Measurements from ENCODE around the gene ATXN3.

ATXN3 gene

DNA sequence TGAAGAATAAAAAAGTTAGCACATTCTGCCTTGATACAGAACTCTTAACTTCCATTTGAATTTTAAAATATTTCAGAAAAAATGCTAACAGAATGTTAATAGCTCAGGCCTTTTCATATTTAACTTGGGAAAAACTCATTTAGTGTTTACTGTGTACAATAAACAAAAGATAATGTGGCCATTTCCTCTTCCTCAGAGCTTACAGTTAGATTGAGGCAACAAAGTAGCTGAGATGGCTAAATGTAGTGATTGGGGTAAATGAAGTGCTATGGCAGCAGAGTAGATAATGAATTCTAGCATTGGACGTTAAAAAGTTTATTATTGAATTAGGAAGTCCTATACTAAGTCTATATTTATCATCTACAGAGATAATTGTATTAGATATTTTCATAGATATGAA is 28.1 kb upstream of the ATXN3 start:
- no peaks in the 10 kb centered on the region for H3K4me1 ChIP-seq (ENCODE audit: insufficient read depth, insufficient read length)
- no peak overlapping the region for H3K9ac ChIP-seq (ENCODE audit: insufficient read length, low read depth)
- DNase-seq (ENCODE audit: low read depth, low spot score), result no peak
- TF ChIP-seq SUZ12 (IDR thresholded peaks at IDR 0.05; ENCODE audit: extremely low read depth, insufficient read depth, insufficient read length), result no peak
- no peak for TF ChIP-seq YY1 (IDR thresholded peaks at IDR 0.05; ENCODE audit: insufficient read depth, insufficient read length)
- TF ChIP-seq ZNF274 (IDR thresholded peaks at IDR 0.05; ENCODE audit: low read depth, low read length), result no peak
- H3K36me3 ChIP-seq (ENCODE audit: insufficient read depth, insufficient read length, low read length), result peaks cover 82% of the 10 kb centered on the region
- no peaks in the 10 kb centered on the region for H3K9me3 ChIP-seq (ENCODE audit: insufficient read depth, low read length)
- H3K4me3 ChIP-seq (ENCODE audit: insufficient read length, low read depth), result no peak overlapping the region
- H3K27me3 ChIP-seq (ENCODE audit: insufficient read depth, insufficient read length), result no peaks in the 10 kb centered on the region

DNA sequence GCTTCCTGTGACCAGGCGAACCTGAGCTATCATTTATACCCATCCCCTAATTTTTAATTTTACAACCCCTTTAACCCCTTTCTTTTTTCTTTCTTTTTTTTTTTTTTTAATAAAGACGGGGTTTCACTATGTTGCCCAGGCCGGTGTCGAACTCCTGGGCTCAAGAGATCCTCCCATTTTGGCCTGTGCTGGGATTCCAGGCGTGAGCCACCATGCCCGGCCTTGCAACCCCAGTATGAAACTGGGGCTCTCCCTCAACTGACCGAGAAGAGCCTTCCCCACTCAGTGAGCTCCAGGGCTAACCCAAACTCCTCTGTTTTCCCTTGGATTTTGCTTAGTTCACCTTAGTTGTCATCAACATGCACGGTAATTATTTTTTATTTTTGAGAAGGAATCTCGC is 16.4 kb upstream of the ATXN3 start:
- DNase-seq (ENCODE audit: low read depth, low spot score), result no peak
- peaks cover 73% of the 10 kb centered on the region for H3K36me3 ChIP-seq (ENCODE audit: insufficient read depth, insufficient read length, low read length)
- TF ChIP-seq ZNF274 (IDR thresholded peaks at IDR 0.05; ENCODE audit: low read depth, low read length) (no peak), SUZ12 (IDR thresholded peaks at IDR 0.05; ENCODE audit: extremely low read depth, insufficient read depth, insufficient read length) (no peak), YY1 (IDR thresholded peaks at IDR 0.05; ENCODE audit: insufficient read depth, insufficient read length) (no peak)

DNA sequence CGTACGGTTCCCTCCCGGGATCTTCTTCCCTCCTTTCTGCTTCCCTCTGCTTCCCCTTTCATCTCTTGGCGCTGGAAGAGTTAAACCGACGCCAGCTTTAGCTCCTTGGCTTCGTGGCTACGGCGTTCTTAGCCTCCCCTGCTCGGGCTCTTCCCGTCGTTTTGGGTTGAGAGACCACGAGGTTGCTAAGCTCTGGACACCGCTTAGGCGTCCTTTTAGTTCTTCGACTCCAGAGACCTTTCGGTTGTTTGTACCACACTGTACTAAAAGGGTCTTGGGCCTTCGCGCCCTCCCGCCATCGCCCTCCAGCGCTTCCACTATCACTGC is 15.9 kb upstream of the ATXN3 start:
- peak overlapping the region; percentile 93 for H3K4me3 ChIP-seq (ENCODE audit: insufficient read length, low read depth)
- peaks cover 73% of the 10 kb centered on the region for H3K36me3 ChIP-seq (ENCODE audit: insufficient read depth, insufficient read length, low read length)
- peaks cover 5% of the 10 kb centered on the region for H3K4me1 ChIP-seq (ENCODE audit: insufficient read depth, insufficient read length)
- peak overlapping the region; percentile 98 for H3K9ac ChIP-seq (ENCODE audit: insufficient read length, low read depth)
- no peaks in the 10 kb centered on the region for H3K27me3 ChIP-seq (ENCODE audit: insufficient read depth, insufficient read length)
- no peaks in the 10 kb centered on the region for H3K9me3 ChIP-seq (ENCODE audit: insufficient read depth, low read length)
- no peak for TF ChIP-seq SUZ12 (IDR thresholded peaks at IDR 0.05; ENCODE audit: extremely low read depth, insufficient read depth, insufficient read length)
- no peak for TF ChIP-seq YY1 (IDR thresholded peaks at IDR 0.05; ENCODE audit: insufficient read depth, insufficient read length)
- no peak for TF ChIP-seq ZNF274 (IDR thresholded peaks at IDR 0.05; ENCODE audit: low read depth, low read length)
- no peak for DNase-seq (ENCODE audit: low read depth, low spot score)

More for the DNA sequence above, 16.4 kb upstream of the ATXN3 start:
- H3K27me3 ChIP-seq (ENCODE audit: insufficient read depth, insufficient read length), result no peaks in the 10 kb centered on the region
- H3K9me3 ChIP-seq (ENCODE audit: insufficient read depth, low read length), result no peaks in the 10 kb centered on the region
- H3K4me1 ChIP-seq (ENCODE audit: insufficient read depth, insufficient read length), result peaks cover 5% of the 10 kb centered on the region
- peak overlapping the region; percentile 93 for H3K4me3 ChIP-seq (ENCODE audit: insufficient read length, low read depth)
- H3K9ac ChIP-seq (ENCODE audit: insufficient read length, low read depth), result peak overlapping the region; percentile 98

DNA sequence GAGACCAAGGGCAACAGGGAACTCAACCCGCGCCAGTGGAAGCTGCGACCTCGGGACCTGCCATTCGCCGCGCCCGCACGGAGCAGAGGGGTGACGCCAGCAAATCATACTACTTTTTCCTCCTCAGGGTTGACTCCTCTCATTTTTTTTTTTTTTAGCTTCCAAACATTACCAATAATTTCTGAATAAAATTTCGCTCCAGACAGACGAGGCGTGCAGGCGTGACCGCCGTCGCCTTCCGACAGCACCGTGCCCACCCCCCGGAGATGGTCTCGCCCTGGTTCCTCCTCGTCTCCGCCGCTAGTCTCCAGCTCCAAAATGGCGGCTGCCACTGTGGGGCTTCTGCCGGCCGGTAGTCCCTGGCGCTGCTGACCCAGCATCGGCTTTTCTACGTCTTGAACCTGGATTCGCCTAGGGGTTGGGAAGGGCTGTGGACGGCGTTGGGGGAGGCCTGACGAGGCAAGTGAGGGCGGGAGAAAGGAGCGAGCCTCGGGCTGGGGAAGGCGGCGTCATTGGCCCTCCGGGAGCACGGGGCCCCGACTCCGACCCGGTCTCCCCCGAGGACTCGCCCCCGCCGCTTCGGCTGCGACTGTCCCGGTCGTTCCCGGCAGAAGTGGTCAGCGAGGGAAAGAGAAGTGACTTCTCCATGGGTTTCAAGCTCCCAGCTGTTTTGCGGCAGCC is 15.4 kb upstream of the ATXN3 start, which contains the start of the genes CPSF2 and NDUFB1:
CPSF2 (plus strand) TSS at position 300 of the 681 bp plus-strand sequence. CDS start 9,016 bp downstream, outside the sequence.
NDUFB1 (minus strand) TSS at position 37 of the 681 bp plus-strand sequence. CDS start 4,069 bp downstream, outside the sequence.
- Histone ChIP-seq H3K36me3 (ENCODE audit: insufficient read depth, insufficient read length, low read length) (peaks cover 73% of the 10 kb centered on the region), H3K27me3 (ENCODE audit: insufficient read depth, insufficient read length) (no peaks in the 10 kb centered on the region), H3K4me3 (ENCODE audit: insufficient read length, low read depth) (peak within 1 kb of the TSS; percentile 93), H3K9ac (ENCODE audit: insufficient read length, low read depth) (peak within 1 kb of the TSS; percentile 98), H3K4me1 (ENCODE audit: insufficient read depth, insufficient read length) (peaks cover 3% of the 10 kb centered on the region), H3K9me3 (ENCODE audit: insufficient read depth, low read length) (no peaks in the 10 kb centered on the region)
- DNase-seq (ENCODE audit: low read depth, low spot score), result peak; percentile 40
- TF ChIP-seq YY1 (IDR thresholded peaks at IDR 0.05; ENCODE audit: insufficient read depth, insufficient read length) (peak; percentile 89), ZNF274 (IDR thresholded peaks at IDR 0.05; ENCODE audit: low read depth, low read length) (no peak)

DNA sequence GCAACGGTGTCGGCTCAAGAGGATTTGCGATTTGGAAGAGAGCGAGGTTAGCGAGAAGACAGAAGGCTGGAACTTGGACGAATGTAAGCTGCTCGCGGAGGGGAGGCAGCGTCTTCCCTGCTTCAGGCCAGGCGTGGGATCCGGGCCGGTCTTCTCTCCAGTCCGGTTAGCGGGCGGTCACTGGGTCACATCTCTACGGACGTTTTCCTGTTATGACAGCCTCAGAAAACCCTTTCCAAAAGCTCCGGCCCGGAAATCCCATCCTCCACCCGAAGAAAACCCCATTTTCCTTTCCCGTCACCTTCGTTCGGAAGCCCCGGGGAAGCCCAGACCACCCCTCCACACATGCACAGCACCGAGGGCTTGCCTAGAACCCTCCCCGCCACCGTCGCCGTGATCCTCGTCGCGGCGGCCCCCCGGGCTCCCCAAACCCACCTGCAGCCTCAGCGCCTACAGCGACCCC is 14.9 kb upstream of the ATXN3 start:
- DNase-seq (ENCODE audit: low read depth, low spot score), result no peak
- H3K27me3 ChIP-seq (ENCODE audit: insufficient read depth, insufficient read length), result no peaks in the 10 kb centered on the region
- TF ChIP-seq YY1 (IDR thresholded peaks at IDR 0.05; ENCODE audit: insufficient read depth, insufficient read length) (no peak), ZNF274 (IDR thresholded peaks at IDR 0.05; ENCODE audit: low read depth, low read length) (no peak), SUZ12 (IDR thresholded peaks at IDR 0.05; ENCODE audit: extremely low read depth, insufficient read depth, insufficient read length) (no peak)
- no peaks in the 10 kb centered on the region for H3K9me3 ChIP-seq (ENCODE audit: insufficient read depth, low read length)
- peak overlapping the region; percentile 93 for H3K4me3 ChIP-seq (ENCODE audit: insufficient read length, low read depth)
- H3K36me3 ChIP-seq (ENCODE audit: insufficient read depth, insufficient read length, low read length), result peaks cover 72% of the 10 kb centered on the region
- H3K4me1 ChIP-seq (ENCODE audit: insufficient read depth, insufficient read length), result peaks cover 2% of the 10 kb centered on the region
- H3K9ac ChIP-seq (ENCODE audit: insufficient read length, low read depth), result peak overlapping the region; percentile 98

DNA sequence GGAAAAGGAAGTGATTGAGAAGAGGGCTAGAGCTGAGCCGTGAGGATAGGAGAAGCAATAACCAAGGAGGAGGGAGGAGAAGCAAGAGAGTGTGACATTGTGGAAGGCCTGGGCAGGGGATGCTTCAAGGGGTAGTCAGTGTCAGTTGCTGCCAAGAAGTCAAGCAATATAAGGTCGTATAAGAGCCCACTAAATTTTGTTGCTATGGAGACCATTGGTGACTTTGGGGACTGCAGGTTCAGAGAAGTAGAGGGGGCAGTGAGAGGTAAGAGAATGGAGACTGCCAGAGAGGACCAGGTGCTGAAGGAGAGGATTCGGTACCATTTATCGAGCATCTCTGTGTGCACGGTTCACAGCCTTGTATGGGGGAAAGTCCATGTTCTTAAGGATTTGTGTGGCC is 3.1 kb upstream of the ATXN3 start:
- H3K4me1 ChIP-seq (ENCODE audit: insufficient read depth, insufficient read length), result no peaks in the 10 kb centered on the region
- no peaks in the 10 kb centered on the region for H3K27me3 ChIP-seq (ENCODE audit: insufficient read depth, insufficient read length)
- DNase-seq (ENCODE audit: low read depth, low spot score), result no peak
- no peak overlapping the region for H3K4me3 ChIP-seq (ENCODE audit: insufficient read length, low read depth)
- H3K9ac ChIP-seq (ENCODE audit: insufficient read length, low read depth), result no peak overlapping the region
- no peaks in the 10 kb centered on the region for H3K9me3 ChIP-seq (ENCODE audit: insufficient read depth, low read length)
- no peaks in the 10 kb centered on the region for H3K36me3 ChIP-seq (ENCODE audit: insufficient read depth, insufficient read length, low read length)
- TF ChIP-seq ZNF274 (IDR thresholded peaks at IDR 0.05; ENCODE audit: low read depth, low read length) (no peak), YY1 (IDR thresholded peaks at IDR 0.05; ENCODE audit: insufficient read depth, insufficient read length) (no peak), SUZ12 (IDR thresholded peaks at IDR 0.05; ENCODE audit: extremely low read depth, insufficient read depth, insufficient read length) (no peak)

DNA sequence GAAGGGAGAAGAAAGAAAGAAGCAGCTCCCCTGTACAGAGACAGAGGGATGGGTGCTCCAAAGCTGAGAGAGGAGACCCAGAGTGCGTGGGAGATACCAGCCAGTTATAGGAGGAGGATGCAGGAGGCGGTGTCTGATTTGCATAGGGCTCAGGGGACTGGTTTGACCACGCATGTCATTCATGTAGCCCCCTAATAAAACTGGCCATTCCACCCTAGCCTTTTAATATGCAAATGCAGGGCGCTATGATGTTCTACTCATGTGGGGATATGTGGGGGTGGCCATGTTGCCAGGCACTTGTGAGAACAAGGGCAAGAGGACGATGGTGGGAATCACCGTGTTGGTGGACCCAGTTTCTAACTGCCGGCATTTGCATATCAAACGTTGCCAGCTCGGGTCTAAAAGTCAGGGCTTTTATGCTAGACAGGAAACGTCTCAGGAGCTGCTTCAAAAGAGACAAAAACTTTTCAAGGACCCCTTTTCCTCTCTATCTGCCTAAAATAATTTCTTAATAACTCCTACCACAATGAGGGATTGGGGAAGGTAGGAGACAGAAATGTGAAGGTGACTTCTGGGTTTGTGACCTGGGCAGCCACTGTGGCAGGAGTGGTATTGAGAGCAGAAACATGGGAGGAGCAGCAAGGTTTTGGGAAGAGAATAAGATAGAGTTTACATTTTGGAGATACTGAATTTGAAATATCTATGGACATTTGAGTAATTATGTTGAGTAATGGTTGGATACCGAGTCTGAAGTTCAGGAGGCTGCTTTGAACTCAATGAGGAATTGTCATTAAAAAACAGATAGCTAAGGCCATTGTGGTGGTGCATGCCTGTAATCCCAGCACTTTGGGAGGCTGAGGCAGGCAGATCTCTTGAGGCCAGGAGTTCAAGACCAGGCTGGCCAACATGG is 2.2 kb upstream of the ATXN3 start:
- Histone ChIP-seq H3K4me3 (ENCODE audit: insufficient read length, low read depth) (no peak overlapping the region), H3K36me3 (ENCODE audit: insufficient read depth, insufficient read length, low read length) (no peaks in the 10 kb centered on the region), H3K9ac (ENCODE audit: insufficient read length, low read depth) (no peak overlapping the region), H3K27me3 (ENCODE audit: insufficient read depth, insufficient read length) (no peaks in the 10 kb centered on the region), H3K9me3 (ENCODE audit: insufficient read depth, low read length) (no peaks in the 10 kb centered on the region), H3K4me1 (ENCODE audit: insufficient read depth, insufficient read length) (no peaks in the 10 kb centered on the region)
- no peak for TF ChIP-seq YY1 (IDR thresholded peaks at IDR 0.05; ENCODE audit: insufficient read depth, insufficient read length)
- no peak for TF ChIP-seq SUZ12 (IDR thresholded peaks at IDR 0.05; ENCODE audit: extremely low read depth, insufficient read depth, insufficient read length)
- TF ChIP-seq ZNF274 (IDR thresholded peaks at IDR 0.05; ENCODE audit: low read depth, low read length), result no peak
- no peak for DNase-seq (ENCODE audit: low read depth, low spot score)

All from NT2/D1 (cell line).